HG03378 (cell line): ENCODE results near the gene PTPN1.

Experiments used
- ATAC-seq: cut with Tn5 transposase; IDR thresholded peaks from one replicate; pipeline ENCODE4 v1.9.1; 2021; ENCODE audit warnings: mild to moderate bottlenecking, moderate library complexity; ENCODE audit not compliant: unreplicated experiment

Gene PTPN1

GRCh38 chr20:50628853-50629669 lies 118.9 kb downstream of the PTPN1 start:
- no peak for ATAC-seq

- no peak for ATAC-seq
Measured at GRCh38 chr20:50629670-50630045, 119.5 kb downstream of the PTPN1 start.

GRCh38 chr20:50630578-50631263 lies 120.5 kb downstream of the PTPN1 start:
- ATAC-seq, result no peak

GRCh38 chr20:50632236-50632635 lies 122.1 kb downstream of the PTPN1 start:
- no peak for ATAC-seq

GRCh38 chr20:50632701-50633100 lies 122.5 kb downstream of the PTPN1 start:
- no peak for ATAC-seq

- ATAC-seq, result no peak
Measured at GRCh38 chr20:50633361-50633760, 123.2 kb downstream of the PTPN1 start.

GRCh38 chr20:50634191-50634590 lies 124.0 kb downstream of the PTPN1 start:
- ATAC-seq, result no peak
